ENCODE measurements around the gene UPK3A.
"Not testable (repeated sequence)": the region's sequence is repeated elsewhere in the genome, so short reads cannot be mapped to it uniquely, and the experiment has no call there.

Gene UPK3A

DNA sequence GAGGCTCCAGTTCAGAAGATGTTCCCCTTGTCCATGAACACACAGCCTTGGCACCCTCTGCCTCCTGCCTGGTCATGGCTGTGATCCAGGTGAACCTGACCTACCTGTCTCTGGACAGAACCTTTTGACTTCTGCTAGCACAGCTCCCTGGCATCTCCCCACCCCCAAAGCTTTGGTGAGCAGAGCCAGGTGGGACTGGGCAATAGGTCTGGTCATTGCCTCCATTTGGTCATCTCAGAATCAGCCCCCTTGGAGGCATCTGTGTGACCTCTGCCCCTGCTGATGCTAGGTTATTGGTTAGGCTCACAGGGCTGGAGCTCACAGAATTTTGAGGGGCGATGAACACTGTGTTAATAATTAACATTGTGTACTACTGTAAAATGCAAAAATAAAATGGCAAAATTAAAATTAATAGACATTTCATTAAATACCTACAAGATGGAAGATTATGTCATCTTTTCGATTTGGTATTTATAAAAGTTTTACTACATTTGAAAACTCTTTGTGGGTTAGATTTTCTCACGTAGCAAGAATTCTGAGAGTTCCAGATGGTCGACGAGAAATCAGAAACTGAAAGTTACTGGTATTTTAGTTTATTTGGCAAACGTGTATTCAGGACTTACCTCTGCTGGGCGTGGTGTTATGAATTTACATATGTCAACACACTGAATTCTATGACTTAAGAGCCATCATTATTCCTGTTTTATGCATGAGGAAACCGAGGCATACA lies 35.8 kb upstream of the UPK3A start:
- no peak overlapping the region for H3K4me3 Mint-ChIP-seq
- H3K27me3 Mint-ChIP-seq: no peaks in the 10 kb centered on the region
- H3K4me1 Mint-ChIP-seq: peaks cover 36% of the 10 kb centered on the region
- H3K27ac Mint-ChIP-seq: no peak overlapping the region
- ATAC-seq (no peak), DNase-seq (no peak)
- no peaks in the 10 kb centered on the region for H3K9me3 Mint-ChIP-seq

DNA sequence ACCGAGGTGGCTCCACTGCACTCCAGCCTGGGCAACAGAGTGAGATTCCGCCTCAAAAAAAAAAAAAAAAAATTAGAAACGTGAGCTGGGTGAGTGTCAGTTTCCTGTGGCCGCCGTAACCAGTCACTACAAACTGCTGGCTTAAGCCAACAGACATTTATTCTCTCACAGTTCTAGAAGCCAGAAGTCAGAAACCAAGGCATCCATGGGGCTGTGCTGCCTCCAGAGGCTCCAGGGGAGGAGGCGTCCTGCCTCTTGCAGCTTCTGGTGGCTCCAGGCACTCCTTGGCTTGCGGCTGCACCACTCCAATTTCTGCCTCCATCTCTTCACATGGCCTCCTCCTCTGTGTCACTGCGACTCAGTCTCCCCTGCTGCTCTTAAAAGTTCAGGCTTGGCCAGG lies 32.9 kb upstream of the UPK3A start:
- H3K4me3 Mint-ChIP-seq: no peak overlapping the region
- no peak for ATAC-seq
- peaks cover 40% of the 10 kb centered on the region for H3K4me1 Mint-ChIP-seq
- DNase-seq: no peak
- H3K27me3 Mint-ChIP-seq: no peaks in the 10 kb centered on the region
- no peak overlapping the region for H3K27ac Mint-ChIP-seq
- no peaks in the 10 kb centered on the region for H3K9me3 Mint-ChIP-seq

DNA sequence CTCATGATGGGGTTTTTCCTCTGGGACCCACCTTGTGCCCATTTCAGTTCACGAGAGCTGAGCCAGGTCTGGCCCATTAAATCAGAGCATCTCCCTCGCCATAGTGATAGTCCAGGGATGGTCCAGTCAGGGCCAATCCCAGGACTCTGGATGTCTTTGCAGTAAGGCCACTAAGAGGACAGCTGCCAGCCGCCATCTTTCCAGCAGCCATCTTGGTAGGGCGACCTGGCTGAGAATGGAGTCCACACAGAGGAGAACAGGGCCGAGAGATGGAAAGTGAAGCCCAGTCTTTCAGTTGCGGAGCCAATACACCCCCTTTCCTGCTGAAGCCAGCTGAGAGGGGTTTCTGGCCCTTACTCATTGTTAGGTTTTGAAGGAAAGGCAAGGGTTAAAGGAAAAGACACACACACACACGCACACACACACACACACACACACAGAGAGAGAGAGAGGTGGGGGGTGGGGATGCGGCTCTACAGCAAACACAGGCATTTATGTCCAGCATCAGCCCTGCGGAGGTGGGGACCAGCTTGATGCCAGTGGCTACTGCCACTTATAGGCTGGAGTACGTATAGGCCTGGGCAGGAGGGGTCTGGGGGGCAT lies 31.6 kb upstream of the UPK3A start:
- ATAC-seq: no peak
- H3K27me3 Mint-ChIP-seq: no peaks in the 10 kb centered on the region
- H3K4me3 Mint-ChIP-seq: no peak overlapping the region
- DNase-seq: no peak
- no peaks in the 10 kb centered on the region for H3K9me3 Mint-ChIP-seq
- no peak overlapping the region for H3K27ac Mint-ChIP-seq
- H3K4me1 Mint-ChIP-seq: peaks cover 33% of the 10 kb centered on the region

DNA sequence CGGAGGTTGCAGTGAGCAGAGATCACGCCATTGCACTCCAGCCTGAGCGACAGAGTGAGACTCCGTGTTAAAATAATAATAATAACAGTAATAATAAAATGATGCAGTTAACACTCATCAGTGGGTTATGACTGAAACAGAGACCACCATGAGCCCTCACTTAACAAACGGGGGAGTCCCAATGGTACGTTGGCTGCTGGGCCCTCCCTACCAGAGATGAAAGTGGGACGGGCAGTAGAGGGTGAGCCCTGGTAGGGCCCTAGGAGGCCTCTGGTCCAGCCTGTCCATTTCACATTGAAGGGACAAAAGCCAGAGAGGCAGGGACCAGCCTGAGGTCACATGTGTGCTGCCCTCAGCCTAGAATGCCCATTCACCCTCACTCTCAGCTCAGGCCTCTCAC lies 30.4 kb upstream of the UPK3A start:
- Mint-ChIP-seq H3K9me3 (no peaks in the 10 kb centered on the region), H3K27ac (no peak overlapping the region), H3K4me1 (peaks cover 20% of the 10 kb centered on the region), H3K27me3 (no peaks in the 10 kb centered on the region), H3K4me3 (no peak overlapping the region)
- ATAC-seq: peak; percentile 74
- no peak for DNase-seq

DNA sequence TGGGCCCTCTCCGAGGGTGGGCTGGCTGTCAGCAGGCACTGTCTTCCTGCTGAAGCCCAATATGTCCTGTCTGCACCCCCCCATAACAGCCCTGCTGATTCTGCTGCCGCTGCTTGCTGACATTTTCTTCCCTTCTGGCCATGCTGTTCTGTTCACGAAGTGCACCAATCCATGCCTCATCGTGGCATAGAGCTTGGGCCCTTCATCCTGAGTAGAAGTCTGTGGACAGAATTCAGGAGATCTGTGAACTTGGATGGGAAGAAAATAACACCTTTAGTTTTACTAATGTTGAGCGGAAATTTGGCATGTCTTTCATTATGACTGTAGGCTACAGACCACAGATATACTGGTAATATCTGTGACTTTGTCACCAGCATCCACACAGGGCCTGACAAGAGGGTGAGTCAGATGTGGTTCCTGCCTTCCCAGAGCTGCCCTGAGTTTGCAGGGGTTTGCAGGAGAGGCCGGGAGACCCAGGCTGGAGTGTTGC lies 29.9 kb upstream of the UPK3A start:
- peak; percentile 96 for ATAC-seq

DNA sequence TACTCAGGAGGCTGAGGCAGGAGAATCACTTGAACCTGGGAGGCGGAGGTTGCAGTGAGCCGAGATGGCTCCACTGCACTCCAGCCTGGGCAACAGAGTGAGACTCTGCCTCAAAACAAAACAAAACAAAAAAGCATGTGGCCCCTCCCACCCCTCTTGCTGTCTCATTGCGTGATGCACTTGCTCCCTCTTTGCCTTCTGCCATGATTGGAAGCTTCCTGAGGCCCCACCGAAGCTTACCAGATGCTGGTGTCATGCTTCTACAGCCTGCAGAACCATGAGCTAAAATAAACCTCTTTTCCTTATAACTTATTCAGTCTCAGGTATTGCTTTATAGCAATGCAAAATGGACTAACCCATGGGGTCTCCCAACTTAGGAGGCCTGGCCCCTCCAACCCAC lies 26.8 kb upstream of the UPK3A start:
- not testable (repeated sequence) for H3K4me3 Mint-ChIP-seq, ATAC-seq, DNase-seq, H3K27ac Mint-ChIP-seq, H3K9me3 Mint-ChIP-seq
- Mint-ChIP-seq H3K4me1 (peaks cover 17% of the 10 kb centered on the region), H3K27me3 (peaks cover 19% of the 10 kb centered on the region)

More for the DNA sequence above, 29.9 kb upstream of the UPK3A start:
- DNase-seq: peak in 1 of 2 donors; percentile 30
- no peaks in the 10 kb centered on the region for H3K27me3 Mint-ChIP-seq
- H3K4me1 Mint-ChIP-seq: peaks cover 16% of the 10 kb centered on the region
- H3K4me3 Mint-ChIP-seq: peak overlapping the region in 1 of 2 donors; percentile 16
- H3K9me3 Mint-ChIP-seq: no peaks in the 10 kb centered on the region
- H3K27ac Mint-ChIP-seq: peak overlapping the region in 1 of 2 donors; percentile 66

DNA sequence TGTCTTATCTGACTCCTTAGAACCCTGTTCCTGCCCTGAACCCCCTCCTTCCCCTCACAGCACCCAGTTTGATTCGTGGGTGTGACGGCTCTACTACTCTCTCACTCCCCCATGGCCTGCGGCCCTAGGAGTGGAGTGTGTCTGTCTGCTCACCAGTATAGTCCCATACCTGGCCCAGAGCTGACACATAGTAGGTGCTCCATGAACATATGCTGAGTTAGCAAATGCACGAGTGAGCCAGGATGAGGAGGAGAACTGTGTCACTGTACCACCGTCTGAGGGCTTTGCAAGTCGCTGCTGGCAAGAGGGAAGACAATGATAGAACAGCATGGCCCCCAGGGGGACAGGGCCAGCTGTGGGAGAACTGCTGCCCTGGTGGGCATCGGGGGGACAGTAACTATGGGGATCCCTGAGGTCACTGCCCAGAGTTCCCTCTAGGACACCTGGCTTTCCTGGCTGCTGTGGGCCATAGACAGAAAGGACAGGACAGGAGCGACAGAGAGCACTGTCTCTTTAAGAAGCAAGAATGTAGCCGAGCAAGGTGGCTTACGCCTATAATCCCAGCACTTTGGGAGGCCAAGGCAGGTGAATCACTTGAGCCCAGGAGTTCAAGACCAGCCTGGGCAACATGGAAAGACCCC lies 24.9 kb upstream of the UPK3A start:
- Mint-ChIP-seq H3K27ac (no peak overlapping the region), H3K4me3 (no peak overlapping the region), H3K4me1 (peaks cover 23% of the 10 kb centered on the region), H3K9me3 (no peaks in the 10 kb centered on the region), H3K27me3 (peaks cover 35% of the 10 kb centered on the region)
- ATAC-seq (no peak), DNase-seq (no peak)

DNA sequence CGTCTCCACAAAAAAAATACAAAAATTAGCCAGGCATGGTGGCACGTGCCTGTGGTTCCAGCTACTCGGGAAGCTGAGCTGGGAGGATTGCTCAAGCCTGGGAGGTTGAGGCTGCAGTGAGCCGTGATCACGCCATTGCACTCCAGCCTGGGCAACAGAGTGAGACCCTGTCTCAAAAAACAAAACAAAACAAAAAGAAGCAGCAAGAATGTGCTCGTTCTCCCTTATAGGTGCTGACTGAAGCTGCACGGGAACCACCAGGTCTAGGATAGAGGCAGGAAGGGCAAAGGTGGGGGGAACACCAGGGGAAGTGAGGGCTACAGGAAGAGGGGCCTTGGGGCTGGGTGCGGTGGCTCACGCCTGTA lies 24.4 kb upstream of the UPK3A start:
- ATAC-seq, H3K9me3 Mint-ChIP-seq, DNase-seq, H3K4me3 Mint-ChIP-seq: not testable (repeated sequence)
- Mint-ChIP-seq H3K27ac (peak overlapping the region in 1 of 2 donors; percentile 23), H3K4me1 (peaks cover 19% of the 10 kb centered on the region), H3K27me3 (peaks cover 37% of the 10 kb centered on the region)

DNA sequence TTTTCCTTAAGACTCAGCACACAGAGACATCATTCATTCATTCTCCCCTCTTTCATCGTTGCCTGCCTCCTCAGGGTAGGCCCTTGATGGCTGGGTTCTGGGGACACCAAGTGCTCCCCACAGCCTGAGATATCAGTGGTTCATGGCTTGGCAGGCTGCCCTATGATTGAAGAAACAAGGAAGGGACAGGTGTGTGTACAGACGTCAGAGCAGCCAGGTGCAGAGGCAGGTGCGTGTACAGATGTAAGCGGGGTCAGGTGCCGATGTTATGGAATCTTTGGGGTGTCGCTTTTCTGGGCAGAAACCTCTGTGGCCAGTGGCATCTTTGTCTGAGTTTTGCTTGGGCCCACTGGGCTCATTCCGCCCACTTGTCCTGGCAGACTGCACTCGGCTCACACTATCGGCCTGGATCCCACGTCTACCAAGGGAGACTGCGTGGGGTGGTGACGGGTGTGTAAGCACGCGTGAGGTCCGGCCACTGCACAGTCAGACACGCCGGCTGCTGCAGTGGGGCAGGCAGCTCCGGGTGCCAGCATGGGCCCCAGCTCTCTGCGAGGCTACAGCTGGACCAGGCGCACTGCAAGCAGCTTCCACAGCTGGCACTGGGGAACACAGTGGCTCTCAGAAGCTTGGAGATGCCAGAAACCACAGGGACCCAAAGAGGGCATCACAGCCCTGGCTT lies 23.2 kb upstream of the UPK3A start:
- Mint-ChIP-seq H3K27me3 (peaks cover 45% of the 10 kb centered on the region), H3K9me3 (no peaks in the 10 kb centered on the region), H3K27ac (no peak overlapping the region), H3K4me3 (no peak overlapping the region), H3K4me1 (peaks cover 13% of the 10 kb centered on the region)
- DNase-seq (no peak), ATAC-seq (no peak)

DNA sequence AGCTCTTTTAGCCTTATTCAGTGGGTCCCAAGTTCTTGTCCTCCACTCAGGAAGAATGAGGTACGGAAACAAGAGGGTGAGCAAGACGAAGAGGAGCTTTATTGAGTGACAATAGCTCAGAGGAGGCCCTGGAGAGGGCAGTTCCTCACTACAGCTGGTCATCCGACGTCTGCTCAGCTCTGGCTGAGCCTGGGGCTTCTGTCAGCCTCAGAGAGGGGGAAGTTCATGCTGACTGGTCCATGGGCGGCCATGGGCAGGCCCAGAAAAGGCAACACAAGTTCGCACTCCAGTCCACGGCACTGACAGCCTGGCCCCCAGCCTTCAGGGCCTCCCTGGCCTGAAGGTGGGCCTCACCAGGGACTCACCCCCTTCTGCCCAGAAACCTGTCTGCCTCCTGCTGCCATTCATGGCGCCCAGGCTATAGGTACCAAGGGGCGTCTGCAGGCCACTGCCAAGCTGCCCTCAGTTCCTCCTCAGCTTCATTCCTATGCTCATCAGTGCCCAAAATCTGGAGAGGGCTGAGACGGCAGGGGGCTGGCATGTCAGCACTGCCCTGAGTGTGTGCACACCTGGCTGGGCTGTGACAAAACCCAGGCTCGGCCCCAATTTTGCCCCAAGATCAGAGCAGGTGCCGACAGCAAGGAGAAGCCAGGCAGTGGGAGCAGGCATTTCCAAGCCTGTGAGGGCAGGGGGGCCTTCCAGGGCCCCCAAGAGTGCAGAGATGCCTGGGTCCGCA lies 22.4 kb upstream of the UPK3A start:
- Mint-ChIP-seq H3K27ac (peak overlapping the region in 1 of 2 donors; percentile 19), H3K27me3 (peaks cover 53% of the 10 kb centered on the region), H3K9me3 (no peaks in the 10 kb centered on the region), H3K4me1 (peaks cover 13% of the 10 kb centered on the region), H3K4me3 (no peak overlapping the region)
- DNase-seq (no peak), ATAC-seq (no peak)

DNA sequence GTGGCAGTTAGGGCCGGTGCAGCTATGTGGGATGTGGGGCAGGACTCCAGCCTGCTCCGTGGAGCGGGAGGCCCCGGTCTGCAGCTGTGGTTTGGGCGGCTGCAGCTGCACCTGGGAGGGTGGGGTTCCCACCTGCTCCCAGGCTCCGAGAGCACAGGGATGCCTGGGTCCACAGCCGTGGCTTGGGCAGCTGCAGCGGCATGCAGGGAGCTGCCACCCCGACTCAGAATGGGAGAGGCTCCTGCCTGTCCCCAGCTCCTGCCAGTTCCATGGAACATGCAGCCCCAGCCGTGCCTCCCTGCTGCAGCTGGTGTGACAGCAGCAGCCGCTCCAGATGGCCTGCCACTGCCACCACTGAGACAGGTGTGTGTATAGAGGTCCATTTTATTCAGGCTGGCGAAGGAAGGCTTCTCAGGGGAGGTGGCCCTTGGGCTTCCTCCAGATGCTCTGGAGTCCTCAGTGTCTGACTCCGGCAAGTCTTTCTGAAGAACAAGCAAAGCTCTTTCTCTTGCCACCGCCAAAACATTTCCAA lies 21.8 kb upstream of the UPK3A start:
- no peak overlapping the region for H3K4me3 Mint-ChIP-seq
- no peaks in the 10 kb centered on the region for H3K9me3 Mint-ChIP-seq
- no peak overlapping the region for H3K27ac Mint-ChIP-seq
- ATAC-seq: no peak
- H3K27me3 Mint-ChIP-seq: peaks cover 59% of the 10 kb centered on the region
- DNase-seq: no peak
- H3K4me1 Mint-ChIP-seq: peaks cover 18% of the 10 kb centered on the region

DNA sequence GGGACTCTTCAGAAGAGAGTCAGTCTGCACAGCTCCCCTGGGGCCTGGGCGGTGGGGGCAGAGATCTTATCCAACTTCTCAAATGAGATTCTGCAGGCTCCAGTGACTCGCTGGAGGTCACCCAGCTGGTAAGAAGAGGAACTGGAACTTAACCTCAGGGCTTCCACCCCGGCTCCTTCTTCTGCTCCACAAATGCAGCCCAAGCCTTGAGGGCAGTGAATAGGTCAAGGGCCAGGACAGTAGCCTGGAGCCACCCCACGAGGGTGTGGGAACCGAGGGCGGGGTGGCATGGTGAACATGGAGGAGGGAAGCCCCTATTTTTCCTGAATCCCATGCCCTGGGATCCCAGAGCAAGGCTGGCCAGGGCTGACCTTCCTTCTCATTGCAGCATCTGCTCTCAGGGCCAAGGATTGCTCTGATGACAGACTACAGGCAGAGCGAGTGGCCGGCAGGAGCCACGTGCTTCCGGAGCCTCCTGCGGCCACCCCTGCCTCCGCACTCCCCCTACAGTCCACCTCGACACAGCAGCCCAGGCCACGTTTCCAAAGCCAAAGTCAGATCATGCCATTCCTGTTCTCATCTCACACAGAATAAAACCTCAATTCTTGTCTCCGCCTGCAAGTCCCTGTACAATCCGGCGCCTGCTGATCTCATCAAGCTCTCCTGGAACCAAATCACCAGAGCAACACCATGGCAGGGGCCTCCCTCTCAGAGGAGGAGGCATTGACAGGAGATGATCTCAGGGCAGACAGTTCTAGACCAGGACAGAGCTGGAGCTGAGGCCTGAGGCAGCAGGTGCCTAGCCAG lies 21.1 kb upstream of the UPK3A start:
- Mint-ChIP-seq H3K27ac (no peak overlapping the region), H3K4me1 (peaks cover 23% of the 10 kb centered on the region), H3K4me3 (no peak overlapping the region), H3K9me3 (no peaks in the 10 kb centered on the region), H3K27me3 (peaks cover 61% of the 10 kb centered on the region)
- no peak for DNase-seq
- peak; percentile 57 for ATAC-seq

DNA sequence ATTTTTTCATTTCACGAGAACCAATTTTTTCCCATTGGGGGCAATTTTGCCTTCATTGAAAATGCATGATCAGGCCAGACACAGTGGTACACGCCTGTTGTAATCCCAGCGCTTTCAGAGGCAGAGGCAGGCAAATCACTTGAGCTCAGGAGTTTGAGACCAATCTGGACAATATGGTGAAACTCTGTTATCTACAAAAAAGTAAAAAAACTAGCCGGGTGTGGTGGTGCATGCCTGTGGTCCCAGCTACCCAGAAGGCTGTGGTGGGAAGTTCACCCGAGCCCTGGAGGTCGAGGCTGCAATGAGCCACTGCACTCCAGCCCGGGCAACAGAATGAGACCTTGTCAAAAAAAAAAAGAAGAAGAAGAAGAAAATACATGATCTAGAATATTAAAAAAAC lies 19.2 kb upstream of the UPK3A start:
- no peak for ATAC-seq
- Mint-ChIP-seq H3K4me3 (no peak overlapping the region), H3K27me3 (peaks cover 78% of the 10 kb centered on the region), H3K4me1 (peaks cover 39% of the 10 kb centered on the region), H3K9me3 (no peaks in the 10 kb centered on the region), H3K27ac (peak overlapping the region in 1 of 2 donors; percentile 40)
- no peak for DNase-seq

DNA sequence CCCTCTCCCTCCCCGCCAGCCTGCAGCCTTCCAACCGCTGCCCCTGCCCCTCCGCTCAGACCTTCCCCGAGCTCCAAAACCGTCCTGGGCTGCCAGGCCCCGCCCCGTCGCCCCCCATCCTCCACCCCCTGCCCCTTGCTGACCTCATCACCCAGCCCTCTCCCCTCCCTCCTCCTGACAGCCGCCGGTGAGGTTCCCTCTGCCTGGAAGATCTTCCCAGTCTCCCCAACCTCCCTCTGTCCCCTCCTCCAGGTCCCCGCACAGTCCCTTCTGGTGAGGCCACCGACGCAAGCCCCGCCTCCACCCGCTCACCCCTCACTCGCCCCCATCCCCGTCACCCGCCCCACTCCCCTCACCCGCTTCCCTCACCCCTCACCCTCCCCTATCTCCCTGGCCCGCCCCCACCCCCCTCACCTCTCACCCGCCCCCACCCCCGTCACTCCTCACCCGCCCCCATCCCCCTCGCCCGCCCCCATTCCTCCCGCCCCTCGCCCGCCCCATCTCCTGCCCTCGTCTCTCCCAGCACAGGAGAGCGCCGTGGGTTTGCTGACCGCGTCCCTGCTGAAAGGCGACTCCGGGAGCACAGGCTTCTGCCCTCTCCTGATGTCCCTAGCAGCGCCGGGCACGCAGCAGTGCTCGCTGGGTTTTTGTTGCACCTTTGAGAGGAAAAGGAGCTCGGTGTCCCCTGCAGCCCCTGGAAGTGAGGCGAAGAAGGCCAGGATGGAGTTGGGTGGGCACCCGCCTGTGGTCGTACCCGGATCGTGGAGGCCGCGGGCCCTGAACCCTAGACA lies 16.4 kb upstream of the UPK3A start:
- Mint-ChIP-seq H3K27me3 (peaks cover 58% of the 10 kb centered on the region), H3K4me1 (peaks cover 34% of the 10 kb centered on the region), H3K27ac (peak overlapping the region in 1 of 2 donors; percentile 44), H3K4me3 (peak overlapping the region; percentile 84 to 85), H3K9me3 (no peaks in the 10 kb centered on the region)
- peak; percentile 39 for ATAC-seq
- DNase-seq: no peak

All from stimulated activated naive CD8-positive, alpha-beta T cell treated with anti-CD3 and anti-CD28 coated beads, Interleukin-15, amount 100 ng/mL, for 72 hours (primary cell).